H1 (cell line): ENCODE results near the gene GBF1. TPM values are rescaled to one million over a fixed set of nuclear protein-coding genes. Genes with fewer than 3 reads are reported as not detected.

Source experiments
- CTCF ChIA-PET: fragments of 300-600 bp; sonication (Branson Sonifier 250); formaldehyde crosslinking; loops from one replicate; lab custom pipeline; 2021; ENCODE audit not compliant: partially characterized antibody; lab: Charles Lee
- POLR2A ChIA-PET: fragments of 300-600 bp; sonication (Branson Sonifier 250); formaldehyde crosslinking; loops from one replicate; lab custom pipeline; 2021; ENCODE audit warnings: inconsistent platforms; ENCODE audit not compliant: partially characterized antibody; lab: Charles Lee
- DNase-seq, 2 experiments: peaks; one replicate each; pipeline versions ENCODE4 v3.0.0 to v3.0.0-alpha.2; 2010 to 2022; ENCODE audit warnings: low spot score in 2 of 2, low read depth in 1 of 2, mixed read lengths in 1 of 2
- FAIRE-seq: peaks from 2 replicates; lab custom pipeline; 2011; peaks lifted over from hg19 to GRCh38; lab: Jason Lieb, UNC
- H2AFZ ChIP-seq: 2 replicates; pipeline ENCODE4 v1.8.1; 2012; ENCODE audit warnings: low read length, inconsistent platforms
- H2AK5ac ChIP-seq: 2 replicates; pipeline ENCODE4 v1.6.1; 2013; ENCODE audit warnings: low read depth, low read length
- H2BK120ac ChIP-seq: replicated peaks from 2 replicates; pipeline ENCODE3; 2013; ENCODE audit warnings: low read depth, low read length, inconsistent platforms
- H2BK12ac ChIP-seq: 2 replicates; pipeline ENCODE4 v1.6.1; 2013; ENCODE audit warnings: low read depth, low read length
- H2BK15ac ChIP-seq: 2 replicates; pipeline ENCODE4 v1.6.1; 2013; ENCODE audit warnings: low read length
- H2BK20ac ChIP-seq: 2 replicates; pipeline ENCODE4 v1.6.1; 2013; ENCODE audit warnings: low read length
- H2BK5ac ChIP-seq: 2 replicates; pipeline ENCODE4 v1.6.1; 2013; ENCODE audit warnings: low read depth, low read length
- H3K14ac ChIP-seq: 2 replicates; pipeline ENCODE4 v1.6.1; 2013; ENCODE audit warnings: inconsistent platforms; ENCODE audit not compliant: insufficient read length
- H3K18ac ChIP-seq: 2 replicates; pipeline ENCODE4 v1.6.1; 2013; ENCODE audit warnings: low read length; ENCODE audit errors: extremely low read depth
- H3K23ac ChIP-seq: 2 replicates; pipeline ENCODE4 v1.6.1; 2013; ENCODE audit warnings: inconsistent platforms; ENCODE audit not compliant: insufficient read length
- H3K23me2 ChIP-seq: 2 replicates; pipeline ENCODE4 v1.6.1; 2013; ENCODE audit warnings: low read depth, low read length
- H3K27ac ChIP-seq: 2 replicates; pipeline ENCODE4 v1.6.1; 2011; ENCODE audit warnings: low read depth, low read length, inconsistent platforms
- H3K27me3 ChIP-seq, 4 experiments: replicated peaks in 1 of 4; 1 replicate in 1 of 4; 2 replicates in 3 of 4; pipeline versions ENCODE4 v1.6.1 to v1.8.1; 2011 to 2013; ENCODE audit warnings: low read length in 3 of 4, mild to moderate bottlenecking in 3 of 4, inconsistent platforms in 2 of 4, mixed read lengths in 2 of 4, moderate library complexity in 1 of 4; ENCODE audit not compliant: control insufficient read depth in 3 of 4, insufficient read depth in 3 of 4; ENCODE audit errors: extremely low read depth in 1 of 4
- H3K36me3 ChIP-seq, 4 experiments: 2 replicates each; pipeline versions ENCODE4 v1.6.1 to v1.8.1; 2011 to 2013; ENCODE audit warnings: mild to moderate bottlenecking in 4 of 4, low read length in 3 of 4, moderate library complexity in 2 of 4, control low read depth in 1 of 4, inconsistent platforms in 1 of 4; ENCODE audit not compliant: insufficient read depth in 4 of 4, control insufficient read depth in 2 of 4
- H3K4ac ChIP-seq: replicated peaks from 2 replicates; pipeline ENCODE3; 2013; ENCODE audit warnings: low read length, low read depth, mixed read lengths, inconsistent platforms; ENCODE audit not compliant: insufficient read length
- H3K4me1 ChIP-seq, 4 experiments: replicated peaks in 1 of 4; 1 replicate in 1 of 4; 2 replicates in 3 of 4; pipeline versions ENCODE4 v1.6.1 to v1.8.1; 2011 to 2013; ENCODE audit warnings: low read length in 3 of 4, inconsistent platforms in 2 of 4, mixed read lengths in 1 of 4; ENCODE audit not compliant: insufficient read depth in 4 of 4, control insufficient read depth in 3 of 4
- H3K4me2 ChIP-seq, 2 experiments: 2 replicates each; pipeline versions ENCODE4 v1.6.1 to v1.8.1; 2011 to 2013; ENCODE audit warnings: low read depth in 2 of 2, low read length in 2 of 2, control low read depth in 1 of 2, inconsistent platforms in 1 of 2, mild to moderate bottlenecking in 1 of 2; ENCODE audit not compliant: insufficient read depth in 1 of 2
- H3K4me3 ChIP-seq, 4 experiments: fragments of 200-600, 300-600 bp in 1 of 4; sonication (generic), shearing (Covaris generic), sonication (Bioruptor Twin) in 1 of 4; 2 replicates each; pipeline versions ENCODE4 v1.5.1 to v1.8.1; 2011 to 2016; ENCODE audit warnings: low read length in 4 of 4, low read depth in 3 of 4, control low read depth in 2 of 4, inconsistent platforms in 2 of 4, mild to moderate bottlenecking in 2 of 4, mixed read lengths in 1 of 4, moderate library complexity in 1 of 4; ENCODE audit not compliant: insufficient read depth in 2 of 4; ENCODE audit errors: extremely low read depth in 1 of 4
- H3K56ac ChIP-seq: replicated peaks from 2 replicates; pipeline ENCODE3; 2013; ENCODE audit warnings: low read depth, mild to moderate bottlenecking, mixed read lengths, low read length, inconsistent platforms; ENCODE audit not compliant: insufficient read length
- H3K79me1 ChIP-seq: 2 replicates; pipeline ENCODE4 v1.6.1; 2013; ENCODE audit warnings: low read depth, low read length, control low read depth
- H3K79me2 ChIP-seq, 2 experiments: 2 replicates each; pipeline versions ENCODE4 v1.6.1 to v1.8.1; 2012 to 2013; ENCODE audit warnings: low read length in 2 of 2, mild to moderate bottlenecking in 2 of 2, inconsistent platforms in 1 of 2; ENCODE audit not compliant: insufficient read depth in 2 of 2, control insufficient read depth in 1 of 2
- H3K9ac ChIP-seq, 4 experiments: replicated peaks in 1 of 4; 1 replicate in 1 of 4; 2 replicates in 3 of 4; pipeline versions ENCODE4 v1.6.1 to v1.8.1; 2011 to 2013; ENCODE audit warnings: low read depth in 3 of 4, low read length in 3 of 4, control low read depth in 2 of 4, mild to moderate bottlenecking in 2 of 4, moderate library complexity in 2 of 4, inconsistent platforms in 1 of 4; ENCODE audit errors: extremely low read depth in 1 of 4
- H3K9me3 ChIP-seq, 2 experiments: 2 replicates each; pipeline versions ENCODE4 v1.6.1 to v1.8.1; 2012 to 2013; ENCODE audit warnings: mild to moderate bottlenecking in 2 of 2, moderate library complexity in 2 of 2, control low read depth in 1 of 2, inconsistent platforms in 1 of 2, low read depth in 1 of 2, low read length in 1 of 2, mixed read lengths in 1 of 2; ENCODE audit not compliant: insufficient read depth in 2 of 2
- H4K20me1 ChIP-seq, 2 experiments: replicated peaks in 1 of 2; 2 replicates each; pipeline versions ENCODE3 to v1.8.1; 2011 to 2013; ENCODE audit warnings: inconsistent platforms in 2 of 2, low read length in 2 of 2, mild to moderate bottlenecking in 1 of 2; ENCODE audit not compliant: insufficient read depth in 2 of 2, control insufficient read depth in 1 of 2
- H4K5ac ChIP-seq: 2 replicates; pipeline ENCODE4 v1.6.1; 2013; ENCODE audit warnings: low read length, low read depth, mixed read lengths, inconsistent platforms; ENCODE audit not compliant: insufficient read length
- H4K8ac ChIP-seq: 2 replicates; pipeline ENCODE4 v1.8.0; 2013; ENCODE audit warnings: mild to moderate bottlenecking, moderate library complexity, low read length, inconsistent platforms; ENCODE audit not compliant: insufficient read depth; ENCODE audit errors: extremely low read depth
- H4K91ac ChIP-seq: replicated peaks from 2 replicates; pipeline ENCODE3; 2013; ENCODE audit warnings: low read length, mixed read lengths, inconsistent platforms; ENCODE audit not compliant: insufficient read length
- BACH1 ChIP-seq: IDR thresholded peaks from 2 replicates; pipeline ENCODE4 v1.6.1; 2012; ENCODE audit warnings: low read length, improper control_type of control experiment
- E2F6 ChIP-seq: IDR thresholded peaks from 2 replicates; pipeline ENCODE4 v1.6.1; 2012; ENCODE audit warnings: inconsistent platforms
- HDAC2 ChIP-seq, 2 experiments: fragments of 300-600 bp in 1 of 2; sonication (generic) in 1 of 2; IDR thresholded peaks; 2 replicates each; pipeline ENCODE4 v1.6.1; 2011 to 2012; ENCODE audit warnings: low read depth in 2 of 2, low read length in 2 of 2, mild to moderate bottlenecking in 2 of 2, moderate library complexity in 2 of 2, borderline replicate concordance in 1 of 2, inconsistent platforms in 1 of 2
- JUND ChIP-seq: IDR thresholded peaks from 2 replicates; pipeline ENCODE4 v1.6.1; 2011; ENCODE audit warnings: mild to moderate bottlenecking, improper control_type of control experiment, low read length
- SIN3A ChIP-seq, 2 experiments: IDR thresholded peaks in 1 of 2; conservative IDR thresholded peaks in 1 of 2; 2 replicates each; pipeline ENCODE4 v1.6.1; 2011 to 2012; ENCODE audit warnings: low read length in 2 of 2, improper control_type of control experiment in 1 of 2, low read depth in 1 of 2, mild to moderate bottlenecking in 1 of 2
- TAF1 ChIP-seq: IDR thresholded peaks from 2 replicates; pipeline ENCODE4 v1.6.1; 2011; ENCODE audit warnings: mild to moderate bottlenecking, low read depth, low read length
- WGBS, 2 experiments: shearing (Covaris generic) in 1 of 2; methylation state at CpG; one replicate each; pipeline versions ENCODE4 v1.1.6 to v1.1.7; 2013 to 2015; ENCODE audit warnings: low lambda C conversion rate in 2 of 2, mixed read lengths in 2 of 2, inconsistent platforms in 1 of 2, low coverage in 1 of 2, missing lambda C conversion rate in 1 of 2; ENCODE audit not compliant: insufficient replicate concordance in 2 of 2, insufficient coverage in 1 of 2, insufficient read length in 1 of 2; ENCODE audit errors: extremely low coverage in 1 of 2, missing lambda C conversion rate in 1 of 2; 5-methylcytosine and 5-hydroxymethylcytosine counted together
- polyA plus RNA-seq, 7 experiments: library from polyadenylated mRNA; depleted of rRNA in 3 of 7; stranded (reverse) in 5 of 7; unstranded in 2 of 7; fragments of >200 nt in 5 of 7; fragments of 200-250 nt in 2 of 7; gene quantifications; 1 replicate in 5 of 7; 2 replicates in 1 of 7; 4 replicates in 1 of 7; pipeline versions ENCODE4 v1.2.1 to v1.2.3, GENCODE V29; 2011 to 2013; ENCODE audit warnings: missing spikeins in 2 of 7, mixed read lengths in 2 of 7
- total RNA-seq: library from RNA; stranded (reverse); fragmentation: NEBNext Ultra II Directional; extraction: Animal tissue kit (Norgen Biotek cat#: 25700); gene quantifications from 2 replicates; pipeline ENCODE4 v1.2.1, GENCODE V29; 2021

The GBF1 gene
- total and polyA plus RNA-seq, 2 of the 8 experiments (the other 6 are each of a cell fraction or from before 2014, with no cell fraction given) = 11.0 to 25.5 TPM

DNA sequence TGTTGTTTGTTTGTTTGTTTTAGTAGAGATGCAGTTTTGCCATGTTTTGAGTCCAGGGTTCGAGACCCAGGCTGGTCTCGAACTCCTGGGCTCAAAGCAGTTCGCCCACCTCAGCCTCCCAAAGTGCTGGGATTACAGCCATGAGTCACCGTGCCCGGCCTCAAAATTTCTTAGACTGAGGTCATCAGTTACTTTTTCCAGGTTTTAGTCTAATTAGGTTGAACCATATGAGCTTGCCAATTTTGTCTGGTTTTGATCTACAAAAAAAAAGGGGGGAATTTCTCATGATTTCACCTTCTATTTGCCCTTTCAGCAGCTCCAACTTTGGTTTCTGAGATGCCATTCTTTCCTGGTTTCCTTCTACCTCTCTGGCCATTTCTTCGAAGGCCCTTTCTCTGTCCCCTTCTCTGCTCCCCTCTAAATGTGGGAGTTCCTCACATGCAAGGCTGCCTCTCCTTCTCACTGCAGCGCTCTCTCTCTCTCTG is 181.5 kb downstream of the GBF1 start:
- Histone ChIP-seq H2BK20ac (no peak overlapping the region), H3K36me3 (peaks cover 0 to 3% (median 0%) of the 10 kb centered on the region in 4 experiments; a peak in 1 of 8 replicates), H3K4me3 (no peak overlapping the region), H3K9me3 (no peaks in the 10 kb centered on the region), H3K27ac (no peak overlapping the region), H4K8ac (no peak overlapping the region), H2BK5ac (no peak overlapping the region), H2BK12ac (no peak overlapping the region), H4K5ac (no peak overlapping the region), H3K14ac (no peak overlapping the region), H4K20me1 (peaks cover 5 to 7% of the 10 kb centered on the region in 2 experiments), H3K9ac (no peak overlapping the region), H3K4me1 (peaks cover 0 to 18% (median 9%) of the 10 kb centered on the region in 4 experiments; a peak in 6 of 7 replicates), H3K4me2 (no peak overlapping the region), H3K79me1 (no peaks in the 10 kb centered on the region), H3K27me3 (no peaks in the 10 kb centered on the region), H3K79me2 (no peaks in the 10 kb centered on the region; a peak in 1 of 4 replicates), H3K23me2 (peaks cover 8% of the 10 kb centered on the region), H4K91ac (no peak overlapping the region), H2BK15ac (no peak overlapping the region), H3K4ac (no peak overlapping the region), H3K56ac (no peak overlapping the region), H2BK120ac (no peak overlapping the region), H3K23ac (no peak overlapping the region), H2AK5ac (no peak overlapping the region), H3K18ac (no peak overlapping the region), H2AFZ (no peak overlapping the region)
- ChIA-PET POLR2A (interaction anchor here (1.3 to 7.9 kb wide), 3 partner anchors 15 to 52 kb away, joined by 3 to 54 read pairs (median 11); partner anchors contain the start of gene C10orf95), CTCF (interaction anchor here (0.8 to 9.5 kb wide), 10 partner anchors 9 to 257 kb away, joined by 3 to 77 read pairs (median 6); no protein-coding TSS in a partner anchor)
- no peak for FAIRE-seq
- 90% methylated on average over 7 of the region's 7 CpGs; no CpG with 5 or more reads in 1 of the 2 experiments for WGBS, 2 experiments
- no peak for DNase-seq
- TF ChIP-seq SIN3A (conservative IDR thresholded peaks at IDR 0.05 in 1 of 2, IDR thresholded peaks at IDR 0.05 in 1 of 2; ENCODE audit: low read depth in 1 of 2, low read length in 2 of 2) (no peak), TAF1 (no peak), HDAC2 (IDR thresholded peaks at IDR 0.05; ENCODE audit: borderline replicate concordance in 1 of 2, low read depth in 2 of 2, low read length in 2 of 2) (no peak), E2F6 (no peak), BACH1 (no peak), JUND (no peak)
